HUDEP-2 (cell line): ENCODE measurements around the gene AUTS2.

Source experiments
- DNase-seq, 76 experiments: peaks; one replicate each; lab custom pipeline; 2025; ENCODE audit not compliant: unreplicated experiment in 76 of 76; lab: John Stamatoyannopoulos, UW

The AUTS2 gene

GRCh38 chr7:70763961-70764691 is 1165.9 kb downstream of the AUTS2 start:
- no peak for DNase-seq

DNA sequence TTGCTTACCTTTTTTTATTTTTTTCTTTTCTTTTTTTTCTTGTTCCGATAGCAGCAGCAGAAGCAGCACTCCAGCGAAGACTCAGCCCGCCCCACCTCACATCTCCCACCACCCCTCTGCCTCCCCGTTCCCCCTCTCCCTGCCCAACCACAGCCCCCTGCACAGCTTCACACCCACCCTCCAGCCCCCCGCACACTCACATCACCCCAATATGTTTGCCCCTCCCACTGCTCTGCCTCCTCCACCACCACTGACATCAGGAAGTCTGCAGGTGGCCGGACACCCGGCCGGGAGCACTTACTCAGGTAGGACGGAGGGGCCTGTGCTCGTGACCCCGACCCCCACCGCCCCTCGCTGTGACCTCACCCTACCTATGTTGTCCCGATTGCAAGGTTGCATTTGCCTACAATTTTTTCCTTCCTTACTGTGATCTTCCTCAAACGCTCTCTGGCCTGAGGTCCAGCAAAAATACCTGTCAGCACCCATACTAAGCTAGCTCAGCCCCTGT is 1166.5 kb downstream of the AUTS2 start:
- DNase-seq: no peak

- no peak for DNase-seq
Observed at GRCh38 chr7:70765651-70766050, 1167.4 kb downstream of the AUTS2 start.

- no peak for DNase-seq
Observed at GRCh38 chr7:70766109-70766508, 1167.8 kb downstream of the AUTS2 start.

GRCh38 chr7:70766694-70767093 is 1168.4 kb downstream of the AUTS2 start:
- no peak for DNase-seq

GRCh38 chr7:70770154-70770553 is 1171.9 kb downstream of the AUTS2 start:
- no peak for DNase-seq

DNA sequence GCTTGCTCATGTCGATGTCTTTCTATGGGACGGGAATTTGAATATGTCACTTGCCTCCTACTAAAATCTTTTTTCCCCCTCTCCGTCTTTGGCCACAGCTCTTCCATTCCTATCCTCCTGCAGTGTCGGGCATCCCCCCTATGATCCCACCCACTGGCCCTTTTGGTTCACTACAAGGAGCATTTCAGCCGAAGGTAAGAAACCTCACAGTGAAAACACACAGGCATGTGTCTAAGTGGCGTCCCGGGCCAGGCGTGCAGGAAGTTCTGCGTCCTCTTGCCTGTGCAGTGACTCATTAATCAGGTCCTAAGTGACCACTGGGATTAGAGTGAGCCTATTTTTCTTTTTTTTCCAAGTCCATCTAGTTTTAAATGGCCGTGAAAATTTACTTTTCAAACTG is 1173.2 kb downstream of the AUTS2 start:
- no peak for DNase-seq

DNA sequence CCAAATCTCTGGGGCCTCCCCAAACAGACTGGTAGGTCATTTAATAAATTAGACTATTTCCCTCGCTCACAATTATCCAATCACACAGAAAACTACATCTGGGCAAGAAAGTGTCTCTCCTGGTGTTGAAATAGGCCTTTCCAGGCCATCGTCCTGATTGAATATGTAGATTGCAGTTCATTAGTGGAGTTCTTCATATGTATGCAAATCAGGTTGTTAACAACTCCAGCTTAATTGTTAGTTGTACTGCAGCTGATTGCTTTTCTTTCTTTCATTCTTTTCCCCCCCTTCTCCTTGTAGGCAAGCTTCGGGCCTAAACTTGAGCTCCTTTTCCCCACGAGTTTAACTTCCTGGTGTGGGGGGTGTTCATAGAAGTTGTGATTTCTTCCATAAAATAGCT is 1174.6 kb downstream of the AUTS2 start:
- no peak for DNase-seq

DNA sequence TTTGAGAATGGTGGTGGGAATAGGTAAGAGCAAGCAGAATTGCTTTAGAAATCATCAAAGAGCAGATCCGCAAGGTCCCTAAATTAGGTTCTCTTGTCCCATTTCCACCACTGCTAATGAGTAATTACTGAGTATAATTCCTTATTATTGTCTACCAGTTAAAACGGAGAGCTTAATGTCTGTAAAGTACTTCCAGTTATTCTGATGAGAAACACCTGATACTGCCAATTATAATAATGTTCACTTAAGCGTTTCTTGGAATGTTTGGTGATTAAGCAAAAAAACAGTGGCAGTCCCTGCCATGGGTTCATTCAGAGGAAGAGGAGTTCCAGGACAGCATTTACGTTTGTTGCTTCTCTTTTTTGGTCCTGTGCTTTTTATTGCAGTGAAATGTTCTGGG is 1175.1 kb downstream of the AUTS2 start:
- no peak for DNase-seq

GRCh38 chr7:70774950-70775527 is 1176.8 kb downstream of the AUTS2 start:
- DNase-seq: no peak

DNA sequence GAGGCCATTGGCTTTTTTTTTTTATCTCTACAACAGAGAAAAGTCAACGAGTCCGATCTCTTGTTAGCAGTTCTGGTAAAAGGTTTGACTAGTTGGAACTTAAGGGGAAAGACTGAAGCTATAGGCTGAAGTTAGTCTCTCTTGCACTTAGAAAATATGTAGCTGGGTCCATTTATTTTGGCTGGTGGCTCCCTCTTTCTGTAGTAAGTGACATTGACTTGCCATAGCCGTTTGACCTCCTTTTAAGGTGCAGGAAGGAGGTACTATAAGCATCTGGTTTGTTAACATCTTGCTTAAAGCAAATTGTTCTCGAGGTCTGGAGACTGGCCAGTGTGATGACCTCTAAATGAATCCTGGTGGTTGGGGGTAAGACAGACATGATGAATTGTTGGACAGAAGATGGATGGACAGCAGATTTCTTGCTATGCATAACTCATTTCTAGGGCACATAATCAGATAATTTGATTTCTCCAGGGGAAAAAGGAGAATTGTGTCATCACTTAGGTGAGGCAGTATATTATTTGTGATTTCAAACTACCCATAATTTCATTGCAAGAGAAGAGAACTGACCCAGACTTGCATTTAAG is 1177.4 kb downstream of the AUTS2 start:
- DNase-seq: no peak

DNA sequence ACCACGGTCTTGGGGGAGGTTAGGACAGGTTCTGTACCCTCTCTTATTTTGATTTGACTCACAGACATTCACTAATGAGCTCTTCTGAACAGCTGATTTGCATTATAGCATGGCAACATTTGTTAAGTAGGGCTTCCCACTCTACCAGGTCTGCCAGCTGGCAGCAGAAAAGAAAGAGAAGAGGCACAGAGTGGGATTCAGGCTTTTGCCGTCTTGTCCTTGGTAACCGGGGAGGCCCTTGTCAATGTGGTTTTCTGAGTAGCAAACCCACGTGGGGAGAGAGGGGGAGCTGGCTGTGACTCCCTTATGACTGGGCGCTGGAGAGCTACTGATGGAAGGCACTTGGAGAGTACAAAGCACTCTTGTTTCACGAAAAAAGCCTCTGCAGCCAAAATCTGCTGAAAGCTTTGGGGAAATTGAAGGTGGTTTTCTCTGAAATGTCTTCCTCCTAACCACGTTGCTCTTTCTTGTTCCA is 1178.4 kb downstream of the AUTS2 start:
- DNase-seq: no peak

GRCh38 chr7:70777251-70777650 is 1179.0 kb downstream of the AUTS2 start:
- DNase-seq: no peak

DNA sequence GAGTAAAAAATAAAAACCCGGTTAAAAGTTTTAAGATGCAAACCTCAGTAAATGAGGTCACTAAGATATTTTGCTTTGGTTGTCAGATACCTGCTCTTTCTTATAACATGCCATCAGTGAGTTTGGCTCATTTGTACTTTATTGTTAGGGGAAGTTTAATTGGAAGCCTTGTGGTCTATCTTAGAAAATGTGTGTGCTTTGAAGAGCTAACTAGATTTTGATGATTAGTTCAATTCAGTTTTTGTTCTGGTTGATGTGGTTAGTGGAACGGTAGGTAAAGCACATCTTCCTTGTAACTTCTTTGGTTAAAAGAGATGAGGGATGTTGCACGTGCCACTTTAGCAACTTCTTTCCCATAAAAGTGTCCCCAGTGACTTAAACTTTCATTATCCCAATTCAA is 1180.3 kb downstream of the AUTS2 start:
- DNase-seq: no peak

GRCh38 chr7:70779321-70779720 is 1181.0 kb downstream of the AUTS2 start:
- DNase-seq: no peak

- DNase-seq: no peak
Observed at GRCh38 chr7:70781922-70782311, 1183.6 kb downstream of the AUTS2 start.

GRCh38 chr7:70782796-70783195 is 1184.5 kb downstream of the AUTS2 start:
- no peak for DNase-seq

GRCh38 chr7:70785427-70785826 is 1187.2 kb downstream of the AUTS2 start:
- no peak for DNase-seq

GRCh38 chr7:70786076-70786475 is 1187.8 kb downstream of the AUTS2 start:
- DNase-seq: no peak

- DNase-seq: no peak
Observed at GRCh38 chr7:70787286-70787685, 1189.0 kb downstream of the AUTS2 start.

GRCh38 chr7:70787771-70788170 is 1189.5 kb downstream of the AUTS2 start:
- DNase-seq: no peak

- DNase-seq: no peak
Observed at GRCh38 chr7:70788276-70788675, 1190.0 kb downstream of the AUTS2 start.
